Upper lobe of left lung (tissue), 4 donors: ENCODE results near the gene CS.

ENCODE experiments used
- CTCF ChIP-seq, 6 experiments: fragments of 450-650 bp in 4 of 6; fragments of 200-600 bp in 2 of 6; sonication (generic) in 2 of 6; IDR thresholded peaks; one replicate each; pipeline ENCODE4 v1.5.1; 2016 to 2019; ENCODE audit warnings: antibody characterized with exemption in 6 of 6
- EP300 ChIP-seq, 4 donors: sonication (generic); formaldehyde crosslinking; IDR thresholded peaks; one replicate each; pipeline ENCODE4 v1.5.1; 2017; ENCODE audit warnings: antibody characterized with exemption in 4 of 4, control low read depth in 2 of 4
- POLR2A ChIP-seq, 4 donors: fragments of 450-650 bp; IDR thresholded peaks; one replicate each; pipeline ENCODE4 v1.5.1; 2016 to 2017; ENCODE audit warnings: antibody characterized with exemption in 4 of 4, mild to moderate bottlenecking in 2 of 4
- POLR2AphosphoS5 ChIP-seq, 2 donors: sonication (generic); formaldehyde crosslinking; IDR thresholded peaks; one replicate each; pipeline ENCODE4 v1.5.1; 2017; ENCODE audit warnings: antibody characterized with exemption in 2 of 2

- no peak for TF ChIP-seq CTCF (IDR thresholded peaks at IDR 0.05)
- no peak for TF ChIP-seq POLR2AphosphoS5 (IDR thresholded peaks at IDR 0.05)
- no peak for TF ChIP-seq EP300 (IDR thresholded peaks at IDR 0.05)
- TF ChIP-seq POLR2A (IDR thresholded peaks at IDR 0.05) = no peak
These were observed 15.1 kb upstream of the CS start for GRCh38 chr12:56315249-56315621.
